ENCODE results near the gene SMCO4. TPM values are rescaled to one million over a fixed set of nuclear protein-coding genes. Genes with fewer than 3 reads are reported as not detected.

Gene SMCO4
- total RNA-seq, 2 experiments from 2014 or later: 6.1 to 6.8 TPM

DNA sequence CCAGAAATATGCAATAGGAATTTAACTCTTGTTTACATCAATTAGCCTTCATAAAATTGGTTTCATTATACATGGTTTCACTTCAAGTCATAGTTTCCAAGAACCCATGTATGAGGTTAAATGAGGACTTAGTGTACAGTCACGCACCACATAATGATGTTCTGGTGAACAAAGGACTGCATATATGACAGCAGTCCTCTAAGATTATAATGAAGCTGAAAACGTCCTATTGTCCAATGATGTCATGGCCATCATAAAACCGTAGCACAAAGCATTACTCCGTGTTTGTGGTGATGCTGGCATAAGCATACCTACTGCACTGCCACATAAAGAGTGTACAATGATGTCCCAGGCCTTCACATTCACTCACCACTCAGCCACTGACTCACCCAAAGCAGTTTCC, 31.1 kb downstream of the SMCO4 start:
- Mint-ChIP-seq H3K36me3 (peaks cover 2% of the 10 kb centered on the region), H3K4me1 (peaks cover 2% of the 10 kb centered on the region), H3K27me3 (no peaks in the 10 kb centered on the region), H3K27ac (no peak overlapping the region), H3K4me3 (no peak overlapping the region), H3K9me3 (no peaks in the 10 kb centered on the region)
- DNase-seq: no peak

DNA sequence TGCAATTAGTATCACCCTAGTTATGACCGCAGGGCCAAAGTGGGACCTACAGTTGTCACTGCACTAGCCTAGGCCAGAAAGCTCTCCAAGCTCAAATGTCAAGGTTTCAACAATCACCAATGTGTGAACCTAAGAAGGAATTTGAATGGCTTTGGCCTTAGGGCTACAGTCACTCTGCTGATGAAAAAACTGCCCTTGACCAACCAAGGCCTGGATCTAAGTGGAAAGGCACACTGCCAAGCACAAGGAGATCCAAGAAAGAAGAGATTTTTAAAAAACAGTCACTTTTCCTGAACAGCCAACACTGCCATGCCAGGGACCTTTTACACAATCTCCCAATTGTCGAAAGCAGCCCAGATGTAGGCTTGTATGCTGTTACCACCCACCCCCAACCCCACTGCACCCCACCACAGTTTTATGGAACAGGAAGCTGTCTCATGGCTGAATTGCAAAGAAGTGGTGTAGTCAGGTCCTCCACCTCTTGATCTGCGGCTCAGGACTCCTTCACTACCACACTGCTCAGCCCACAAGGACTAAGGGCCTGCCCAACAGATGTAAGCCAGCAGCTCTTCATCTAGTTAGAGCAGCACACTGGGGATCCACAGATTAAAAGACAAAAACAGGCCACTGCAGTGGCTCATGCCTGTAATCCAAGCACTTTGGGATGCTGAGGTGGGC, 32.9 kb downstream of the SMCO4 start:
- no peak overlapping the region for H3K4me3 Mint-ChIP-seq
- H3K36me3 Mint-ChIP-seq: peaks cover 2% of the 10 kb centered on the region
- no peaks in the 10 kb centered on the region for H3K27me3 Mint-ChIP-seq
- H3K9me3 Mint-ChIP-seq: no peaks in the 10 kb centered on the region
- peaks cover 2% of the 10 kb centered on the region for H3K4me1 Mint-ChIP-seq
- no peak for DNase-seq
- H3K27ac Mint-ChIP-seq: peak overlapping the region; percentile 21

DNA sequence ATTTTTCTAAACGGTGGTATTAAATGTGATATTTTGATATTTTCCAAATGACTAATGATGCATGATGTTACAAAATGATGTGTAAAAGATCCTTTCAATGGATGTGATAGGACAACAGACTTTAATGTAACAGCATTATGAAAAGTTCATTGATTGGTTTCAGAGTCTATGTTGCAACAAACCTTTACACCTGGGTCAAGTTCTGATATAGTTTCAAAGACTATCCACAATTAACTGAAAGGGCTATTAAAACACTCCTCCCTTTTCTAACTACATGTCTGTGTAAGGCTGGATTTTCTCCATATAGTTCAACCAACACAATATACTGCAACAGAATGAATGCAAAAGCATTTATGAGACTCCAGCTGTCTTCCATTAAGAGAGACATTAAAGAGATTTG, 35.7 kb downstream of the SMCO4 start:
- Mint-ChIP-seq H3K4me1 (peaks cover 6% of the 10 kb centered on the region), H3K27me3 (no peaks in the 10 kb centered on the region)

DNA sequence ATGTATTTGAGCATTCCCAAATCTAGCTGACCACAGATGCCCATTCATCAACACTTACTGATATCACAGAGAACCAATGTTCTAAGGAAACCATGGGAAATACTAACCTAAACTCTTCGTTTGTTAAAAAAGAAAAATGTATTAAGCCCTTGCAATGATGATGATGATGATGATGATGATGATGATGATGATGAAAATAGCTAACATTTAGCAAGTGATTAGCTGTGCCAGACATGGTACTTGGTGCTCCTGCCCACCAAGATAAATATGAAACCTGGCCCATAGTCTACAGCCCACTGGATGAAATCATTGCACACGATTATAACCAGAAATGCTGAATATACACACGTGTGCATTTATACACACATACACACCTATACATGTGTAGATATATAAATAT, 37.5 kb downstream of the SMCO4 start:
- Mint-ChIP-seq H3K9me3 (no peaks in the 10 kb centered on the region), H3K27ac (no peak overlapping the region), H3K4me1 (peaks cover 3% of the 10 kb centered on the region), H3K4me3 (no peak overlapping the region), H3K27me3 (no peaks in the 10 kb centered on the region), H3K36me3 (peaks cover 2% of the 10 kb centered on the region)
- no peak for DNase-seq

More for the DNA sequence above, 35.7 kb downstream of the SMCO4 start:
- H3K36me3 Mint-ChIP-seq: peaks cover 2% of the 10 kb centered on the region
- H3K9me3 Mint-ChIP-seq: no peaks in the 10 kb centered on the region
- H3K4me3 Mint-ChIP-seq: no peak overlapping the region
- DNase-seq: no peak
- H3K27ac Mint-ChIP-seq: no peak overlapping the region

- Mint-ChIP-seq H3K27me3 (no peaks in the 10 kb centered on the region), H3K4me1 (peaks cover 3% of the 10 kb centered on the region), H3K4me3 (no peak overlapping the region), H3K9me3 (no peaks in the 10 kb centered on the region), H3K27ac (no peak overlapping the region), H3K36me3 (peaks cover 2% of the 10 kb centered on the region)
- DNase-seq: no peak
These were observed 38.8 kb downstream of the SMCO4 start for GRCh38 chr11:93504110-93505095.

- Mint-ChIP-seq H3K27ac (no peak overlapping the region), H3K4me3 (no peak overlapping the region), H3K36me3 (no peaks in the 10 kb centered on the region), H3K9me3 (no peaks in the 10 kb centered on the region), H3K27me3 (no peaks in the 10 kb centered on the region), H3K4me1 (peaks cover 3% of the 10 kb centered on the region)
- DNase-seq: no peak
These were observed 41.3 kb downstream of the SMCO4 start for GRCh38 chr11:93501856-93502255.

DNA sequence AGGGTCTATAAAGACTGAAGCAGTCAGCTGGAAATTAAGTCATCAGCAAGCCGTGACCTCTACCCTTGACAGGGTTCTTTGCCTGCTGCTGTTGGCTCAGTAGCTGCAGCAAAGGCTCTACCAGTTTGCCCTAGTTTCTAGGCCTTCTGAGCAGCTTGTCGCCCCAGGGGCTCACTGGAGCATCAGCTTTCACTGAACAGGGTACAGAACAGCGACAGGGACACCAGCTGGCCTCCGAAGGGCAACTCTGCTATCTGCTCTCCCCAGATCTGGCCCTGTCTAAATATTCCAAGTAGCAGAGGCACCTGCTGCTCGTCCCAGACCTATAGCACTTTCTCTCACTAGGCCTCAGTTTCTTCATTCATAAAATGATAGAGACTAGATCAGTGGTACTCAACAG, 42.4 kb downstream of the SMCO4 start:
- Mint-ChIP-seq H3K9me3 (no peaks in the 10 kb centered on the region), H3K4me3 (no peak overlapping the region), H3K4me1 (peaks cover 3% of the 10 kb centered on the region), H3K36me3 (no peaks in the 10 kb centered on the region), H3K27ac (no peak overlapping the region), H3K27me3 (no peaks in the 10 kb centered on the region)
- no peak for DNase-seq

GRCh38 chr11:93498641-93499040, 44.5 kb downstream of the SMCO4 start:
- no peaks in the 10 kb centered on the region for H3K36me3 Mint-ChIP-seq
- no peaks in the 10 kb centered on the region for H3K4me1 Mint-ChIP-seq
- no peaks in the 10 kb centered on the region for H3K9me3 Mint-ChIP-seq
- no peak overlapping the region for H3K27ac Mint-ChIP-seq
- H3K4me3 Mint-ChIP-seq: no peak overlapping the region
- no peak for DNase-seq
- H3K27me3 Mint-ChIP-seq: no peaks in the 10 kb centered on the region

DNA sequence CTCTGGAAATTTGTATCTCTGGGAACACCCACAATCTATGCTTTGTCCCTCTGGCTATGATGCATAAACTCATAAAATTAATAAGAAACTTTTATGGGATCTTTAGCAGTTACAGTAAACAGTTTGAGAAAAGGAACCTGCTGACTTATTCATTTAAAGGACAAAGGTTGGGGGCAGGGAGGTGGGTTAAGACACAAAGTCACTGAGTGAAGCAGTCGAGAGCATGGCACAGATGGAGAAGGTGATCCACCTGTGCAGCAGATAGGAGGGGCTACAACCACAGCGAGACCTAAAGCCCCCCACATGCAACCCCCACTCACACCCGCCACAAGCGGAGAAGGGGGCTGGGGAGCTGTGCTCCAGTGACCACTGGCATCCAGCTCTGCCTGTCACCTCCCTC, 45.0 kb downstream of the SMCO4 start:
- Mint-ChIP-seq H3K36me3 (no peaks in the 10 kb centered on the region), H3K27ac (no peak overlapping the region), H3K4me1 (no peaks in the 10 kb centered on the region)

GRCh38 chr11:93497596-93497995, 45.6 kb downstream of the SMCO4 start:
- H3K36me3 Mint-ChIP-seq: no peaks in the 10 kb centered on the region
- no peaks in the 10 kb centered on the region for H3K9me3 Mint-ChIP-seq
- no peak overlapping the region for H3K27ac Mint-ChIP-seq

More for the DNA sequence above, 45.0 kb downstream of the SMCO4 start:
- Mint-ChIP-seq H3K9me3 (no peaks in the 10 kb centered on the region), H3K27me3 (no peaks in the 10 kb centered on the region), H3K4me3 (no peak overlapping the region)
- no peak for DNase-seq

DNA sequence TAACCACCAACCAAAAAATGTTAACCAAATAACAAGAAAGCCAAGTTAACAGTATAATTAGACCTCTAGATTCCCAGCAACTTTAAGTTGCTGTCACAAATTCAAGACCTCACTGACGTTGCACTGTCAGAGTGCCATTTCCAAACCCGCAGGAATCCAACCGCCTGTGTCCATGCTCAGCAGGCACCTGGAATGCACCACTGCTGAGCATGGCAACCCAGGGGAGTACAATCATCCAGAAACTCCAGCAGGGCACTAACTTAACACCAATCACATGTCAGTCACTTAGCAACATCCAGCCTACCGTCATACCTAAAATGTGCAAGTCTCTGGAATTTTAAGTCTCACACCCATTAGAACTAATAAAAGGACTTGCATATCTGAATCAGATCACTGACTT, 48.8 kb downstream of the SMCO4 start:
- no peak for DNase-seq
- Mint-ChIP-seq H3K4me1 (no peaks in the 10 kb centered on the region), H3K27ac (no peak overlapping the region), H3K4me3 (no peak overlapping the region), H3K27me3 (no peaks in the 10 kb centered on the region), H3K36me3 (no peaks in the 10 kb centered on the region), H3K9me3 (no peaks in the 10 kb centered on the region)

More at GRCh38 chr11:93497596-93497995, 45.6 kb downstream of the SMCO4 start:
- no peaks in the 10 kb centered on the region for H3K4me1 Mint-ChIP-seq
- H3K27me3 Mint-ChIP-seq: no peaks in the 10 kb centered on the region
- no peak overlapping the region for H3K4me3 Mint-ChIP-seq
- DNase-seq: no peak

- Mint-ChIP-seq H3K4me1 (no peaks in the 10 kb centered on the region), H3K9me3 (no peaks in the 10 kb centered on the region), H3K4me3 (no peak overlapping the region), H3K36me3 (no peaks in the 10 kb centered on the region), H3K27me3 (no peaks in the 10 kb centered on the region), H3K27ac (no peak overlapping the region)
- DNase-seq: no peak
These were observed 49.8 kb downstream of the SMCO4 start for GRCh38 chr11:93493252-93493897.

GRCh38 chr11:93492464-93493251, 50.5 kb downstream of the SMCO4 start:
- H3K9me3 Mint-ChIP-seq: no peaks in the 10 kb centered on the region
- no peaks in the 10 kb centered on the region for H3K36me3 Mint-ChIP-seq
- no peak for DNase-seq
- no peak overlapping the region for H3K27ac Mint-ChIP-seq
- H3K27me3 Mint-ChIP-seq: no peaks in the 10 kb centered on the region
- no peaks in the 10 kb centered on the region for H3K4me1 Mint-ChIP-seq
- no peak overlapping the region for H3K4me3 Mint-ChIP-seq

DNA sequence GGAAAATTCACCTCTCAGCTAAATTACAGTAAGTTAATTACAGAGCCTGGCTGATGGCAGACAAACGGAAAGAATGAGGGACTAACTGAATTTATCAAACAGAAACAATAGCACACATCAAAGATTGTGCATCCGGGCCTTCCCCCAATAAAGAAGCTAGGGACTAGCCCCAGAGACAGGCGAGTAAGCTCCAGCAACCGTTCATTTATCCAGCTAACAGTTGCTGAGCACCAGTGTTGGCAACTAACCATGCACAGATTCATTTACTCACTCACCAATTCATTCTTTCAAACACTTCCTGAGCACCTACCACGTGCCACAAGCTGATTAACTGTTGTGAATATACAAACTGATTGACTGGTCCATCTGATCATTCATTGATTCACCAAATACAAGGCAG, 51.2 kb downstream of the SMCO4 start:
- Mint-ChIP-seq H3K9me3 (no peaks in the 10 kb centered on the region), H3K27me3 (no peaks in the 10 kb centered on the region), H3K4me3 (no peak overlapping the region), H3K27ac (no peak overlapping the region), H3K4me1 (no peaks in the 10 kb centered on the region), H3K36me3 (no peaks in the 10 kb centered on the region)
- DNase-seq: no peak

Data from activated naive CD8-positive, alpha-beta T cell treated with anti-CD3 and anti-CD28 coated beads for 36 hours (primary cell).